SU-DHL-6 (cell line): ENCODE data around the gene KSR2.

Experiments used
- EZH2phosphoT487 ChIP-seq: fragments of 200-600 bp; sonication (generic), shearing (Covaris generic); conservative IDR thresholded peaks from 2 replicates; pipeline ENCODE4 v1.6.1; 2018; ENCODE audit warnings: mild to moderate bottlenecking, antibody characterized with exemption, low read length, moderate library complexity, mixed read lengths
- TF ChIP-seq, protein P1 (sequence below): fragments of 200-600 bp; sonication (generic); IDR thresholded peaks from one replicate; pipeline ENCODE4 v1.5.1; 2017; ENCODE audit warnings: antibody characterized with exemption, mild to moderate bottlenecking, low read length, moderate library complexity; ENCODE audit not compliant: insufficient read depth, poor library complexity, severe bottlenecking

DNA sequence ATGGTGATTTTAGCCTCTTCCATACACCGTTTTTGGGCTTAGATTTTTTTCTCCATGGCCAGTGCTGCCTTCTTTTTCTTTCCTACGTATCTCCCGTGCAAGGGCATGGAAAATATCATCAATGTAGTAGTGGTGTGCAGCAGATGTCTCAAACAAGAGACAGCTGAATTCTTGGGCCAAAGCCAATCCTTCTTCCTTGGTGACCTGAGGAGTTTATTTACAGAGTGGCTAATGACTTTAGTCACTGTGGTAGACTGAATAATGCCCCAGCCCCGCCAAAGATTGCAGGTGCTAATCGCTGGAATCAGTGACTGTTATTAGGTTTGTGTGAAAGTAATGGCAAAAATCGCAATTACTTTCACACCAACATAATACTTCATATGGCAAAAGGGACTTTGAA, 371.8 kb downstream of the KSR2 start:
- TF ChIP-seq, protein P1, sequence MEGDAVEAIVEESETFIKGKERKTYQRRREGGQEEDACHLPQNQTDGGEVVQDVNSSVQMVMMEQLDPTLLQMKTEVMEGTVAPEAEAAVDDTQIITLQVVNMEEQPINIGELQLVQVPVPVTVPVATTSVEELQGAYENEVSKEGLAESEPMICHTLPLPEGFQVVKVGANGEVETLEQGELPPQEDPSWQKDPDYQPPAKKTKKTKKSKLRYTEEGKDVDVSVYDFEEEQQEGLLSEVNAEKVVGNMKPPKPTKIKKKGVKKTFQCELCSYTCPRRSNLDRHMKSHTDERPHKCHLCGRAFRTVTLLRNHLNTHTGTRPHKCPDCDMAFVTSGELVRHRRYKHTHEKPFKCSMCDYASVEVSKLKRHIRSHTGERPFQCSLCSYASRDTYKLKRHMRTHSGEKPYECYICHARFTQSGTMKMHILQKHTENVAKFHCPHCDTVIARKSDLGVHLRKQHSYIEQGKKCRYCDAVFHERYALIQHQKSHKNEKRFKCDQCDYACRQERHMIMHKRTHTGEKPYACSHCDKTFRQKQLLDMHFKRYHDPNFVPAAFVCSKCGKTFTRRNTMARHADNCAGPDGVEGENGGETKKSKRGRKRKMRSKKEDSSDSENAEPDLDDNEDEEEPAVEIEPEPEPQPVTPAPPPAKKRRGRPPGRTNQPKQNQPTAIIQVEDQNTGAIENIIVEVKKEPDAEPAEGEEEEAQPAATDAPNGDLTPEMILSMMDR: no peak
- TF ChIP-seq EZH2phosphoT487: no peak
